Rectal smooth muscle tissue (tissue), 1 donor: Measurements from ENCODE around the gene TMEM63B.
"Not testable (repeated sequence)": the region's sequence is repeated elsewhere in the genome, so short reads cannot be mapped to it uniquely, and the experiment has no call there.

ENCODE experiments used
- H3K27ac ChIP-seq: one replicate; pipeline ENCODE4 v1.7.0; 2013; ENCODE audit warnings: low read depth, low read length, inconsistent platforms
- H3K27me3 ChIP-seq: one replicate; pipeline ENCODE4 v1.7.0; 2013; ENCODE audit warnings: low read length; ENCODE audit not compliant: control insufficient read depth, insufficient read depth
- H3K36me3 ChIP-seq: one replicate; pipeline ENCODE4 v1.7.0; 2013; ENCODE audit warnings: low read length; ENCODE audit not compliant: control insufficient read depth, insufficient read depth
- H3K4me1 ChIP-seq: one replicate; pipeline ENCODE4 v1.7.0; 2013; ENCODE audit warnings: low read length; ENCODE audit not compliant: control insufficient read depth, insufficient read depth
- H3K4me3 ChIP-seq: one replicate; pipeline ENCODE4 v1.7.0; 2013; ENCODE audit warnings: low read length
- H3K9ac ChIP-seq: one replicate; pipeline ENCODE4 v1.7.0; 2013; ENCODE audit warnings: low read length

TMEM63B gene

GRCh38 chr6:44172731-44173500 is 45.6 kb downstream of the TMEM63B start:
- H3K27ac ChIP-seq: no peak overlapping the region
- H3K9ac ChIP-seq: no peak overlapping the region
- no peaks in the 10 kb centered on the region for H3K36me3 ChIP-seq
- peaks cover 5% of the 10 kb centered on the region for H3K4me1 ChIP-seq
- no peaks in the 10 kb centered on the region for H3K27me3 ChIP-seq
- no peak overlapping the region for H3K4me3 ChIP-seq

GRCh38 chr6:44176130-44176761 is 48.9 kb downstream of the TMEM63B start:
- no peak overlapping the region for H3K27ac ChIP-seq
- no peak overlapping the region for H3K9ac ChIP-seq
- no peaks in the 10 kb centered on the region for H3K36me3 ChIP-seq
- peaks cover 5% of the 10 kb centered on the region for H3K4me1 ChIP-seq
- no peak overlapping the region for H3K4me3 ChIP-seq
- H3K27me3 ChIP-seq: no peaks in the 10 kb centered on the region

GRCh38 chr6:44176762-44177509 is 49.6 kb downstream of the TMEM63B start:
- no peak overlapping the region for H3K9ac ChIP-seq
- peaks cover 5% of the 10 kb centered on the region for H3K4me1 ChIP-seq
- H3K27ac ChIP-seq: no peak overlapping the region
- H3K36me3 ChIP-seq: no peaks in the 10 kb centered on the region
- H3K4me3 ChIP-seq: no peak overlapping the region
- no peaks in the 10 kb centered on the region for H3K27me3 ChIP-seq

GRCh38 chr6:44177691-44178423 is 50.5 kb downstream of the TMEM63B start:
- H3K4me1 ChIP-seq: peaks cover 1% of the 10 kb centered on the region
- H3K9ac ChIP-seq: no peak overlapping the region
- no peak overlapping the region for H3K27ac ChIP-seq
- H3K36me3 ChIP-seq: no peaks in the 10 kb centered on the region
- no peak overlapping the region for H3K4me3 ChIP-seq
- no peaks in the 10 kb centered on the region for H3K27me3 ChIP-seq

- Histone ChIP-seq H3K9ac (no peak overlapping the region), H3K36me3 (no peaks in the 10 kb centered on the region), H3K27ac (no peak overlapping the region), H3K4me3 (no peak overlapping the region), H3K27me3 (no peaks in the 10 kb centered on the region), H3K4me1 (no peaks in the 10 kb centered on the region)
These were observed 51.2 kb downstream of the TMEM63B start for GRCh38 chr6:44178424-44179071.

- Histone ChIP-seq H3K9ac (no peak overlapping the region), H3K27ac (no peak overlapping the region), H3K4me3 (no peak overlapping the region), H3K27me3 (no peaks in the 10 kb centered on the region), H3K4me1 (no peaks in the 10 kb centered on the region), H3K36me3 (no peaks in the 10 kb centered on the region)
These were observed 51.8 kb downstream of the TMEM63B start for GRCh38 chr6:44179072-44179536.

GRCh38 chr6:44179648-44180047 is 52.3 kb downstream of the TMEM63B start:
- Histone ChIP-seq H3K27ac (no peak overlapping the region), H3K9ac (no peak overlapping the region), H3K4me3 (no peak overlapping the region), H3K27me3 (no peaks in the 10 kb centered on the region), H3K4me1 (no peaks in the 10 kb centered on the region), H3K36me3 (no peaks in the 10 kb centered on the region)

GRCh38 chr6:44180406-44180805 is 53.1 kb downstream of the TMEM63B start:
- H3K4me3 ChIP-seq: no peak overlapping the region
- H3K27ac ChIP-seq: no peak overlapping the region
- no peaks in the 10 kb centered on the region for H3K4me1 ChIP-seq
- H3K36me3 ChIP-seq: no peaks in the 10 kb centered on the region
- H3K9ac ChIP-seq: no peak overlapping the region
- no peaks in the 10 kb centered on the region for H3K27me3 ChIP-seq

- Histone ChIP-seq H3K4me1 (no peaks in the 10 kb centered on the region), H3K9ac (no peak overlapping the region), H3K4me3 (no peak overlapping the region), H3K27ac (no peak overlapping the region), H3K36me3 (no peaks in the 10 kb centered on the region), H3K27me3 (no peaks in the 10 kb centered on the region)
These were observed 53.5 kb downstream of the TMEM63B start for GRCh38 chr6:44180886-44181285.

- not testable (repeated sequence) for H3K36me3 ChIP-seq, H3K9ac ChIP-seq, H3K27ac ChIP-seq, H3K27me3 ChIP-seq, H3K4me3 ChIP-seq, H3K4me1 ChIP-seq
These were observed 54.4 kb downstream of the TMEM63B start for GRCh38 chr6:44181784-44182183.

GRCh38 chr6:44182911-44183390 is 55.6 kb downstream of the TMEM63B start:
- Histone ChIP-seq H3K36me3 (no peaks in the 10 kb centered on the region), H3K4me3 (no peak overlapping the region), H3K27ac (no peak overlapping the region), H3K9ac (no peak overlapping the region), H3K4me1 (no peaks in the 10 kb centered on the region), H3K27me3 (no peaks in the 10 kb centered on the region)
